ENCODE data around the gene OSTC.

OSTC gene

GRCh38 chr4:108717386-108717785 is 67.0 kb downstream of the OSTC start:
- TF ChIP-seq CTCF (IDR thresholded peaks at IDR 0.05; ENCODE audit: extremely low read depth, insufficient read depth, missing control alignments), result no peak
- in situ Hi-C loops (cut with MboI; ENCODE audit: low pct_unique_long_range_greater_than_20kb, low sequenced_read_pairs, unreplicated experiment), result no loop called here

More at GRCh38 chr4:108717386-108717785, 67.0 kb downstream of the OSTC start:
- no peak for DNase-seq (ENCODE audit: low spot score)
